Hepatocyte (in vitro differentiated cells): ENCODE data around the gene PROM2. TPM values are rescaled to one million over a fixed set of nuclear protein-coding genes. Genes with fewer than 3 reads are reported as not detected.

ENCODE experiments used
- DNase-seq: peaks from one replicate; pipeline ENCODE4 v3.0.0-alpha.2; 2016; ENCODE audit warnings: low spot score
- H2AFZ ChIP-seq: fragments of 200-600 bp; sonication (generic); 2 replicates; pipeline ENCODE4 v1.6.0; 2016; ENCODE audit warnings: antibody characterized with exemption, mild to moderate bottlenecking
- H3K27ac ChIP-seq: fragments of 200-600 bp; sonication (generic); 2 replicates; pipeline ENCODE4 v1.5.1; 2016; ENCODE audit warnings: mild to moderate bottlenecking
- H3K27me3 ChIP-seq: fragments of 200-600 bp; sonication (generic); 2 replicates; pipeline ENCODE4 v1.6.1; 2016
- H3K36me3 ChIP-seq: fragments of 200-600 bp; sonication (generic); replicated peaks from 2 replicates; pipeline ENCODE4 v1.5.1; 2016; ENCODE audit warnings: low read depth; ENCODE audit not compliant: insufficient read depth
- H3K4me1 ChIP-seq: fragments of 200-600 bp; sonication (generic); 2 replicates; pipeline ENCODE4 v1.5.1; 2016; ENCODE audit warnings: mild to moderate bottlenecking, moderate library complexity; ENCODE audit not compliant: insufficient read depth
- H3K4me2 ChIP-seq: fragments of 200-600 bp; sonication (generic); 2 replicates; pipeline ENCODE4 v1.6.0; 2016
- H3K4me3 ChIP-seq: fragments of 200-600 bp; sonication (generic); 2 replicates; pipeline ENCODE4 v1.5.1; 2016; ENCODE audit warnings: mild to moderate bottlenecking
- H3K79me2 ChIP-seq: fragments of 200-600 bp; sonication (generic); 2 replicates; pipeline ENCODE4 v1.6.0; 2017; ENCODE audit warnings: mild to moderate bottlenecking
- H3K9me2 ChIP-seq: fragments of 200-600 bp; sonication (generic); replicated peaks from 2 replicates; pipeline ENCODE4 v1.6.0; 2017; ENCODE audit warnings: mild to moderate bottlenecking; ENCODE audit not compliant: insufficient read depth
- H3K9me3 ChIP-seq: fragments of 200-600 bp; sonication (generic); 2 replicates; pipeline ENCODE4 v1.5.1; 2016; ENCODE audit warnings: low read depth, mild to moderate bottlenecking
- H4K20me1 ChIP-seq: fragments of 200-600 bp; sonication (generic); 2 replicates; pipeline ENCODE4 v1.6.0; 2016; ENCODE audit warnings: mild to moderate bottlenecking; ENCODE audit not compliant: insufficient read depth, poor library complexity, severe bottlenecking
- EZH2 ChIP-seq: fragments of 200-600 bp; sonication (generic); IDR thresholded peaks from 2 replicates; pipeline ENCODE4 v1.6.1; 2016; ENCODE audit warnings: antibody characterized with exemption, mild to moderate bottlenecking, borderline replicate concordance
- EZH2phosphoT487 ChIP-seq: fragments of 200-600 bp; sonication (generic); IDR thresholded peaks from one replicate; pipeline ENCODE4 v1.6.1; 2018; ENCODE audit warnings: antibody characterized with exemption, mild to moderate bottlenecking, low read depth, moderate library complexity; ENCODE audit not compliant: unreplicated experiment, severe bottlenecking
- WGBS: methylation state at CpG from one replicate; pipeline ENCODE4 v1.1.6; 2016; ENCODE audit warnings: low lambda C conversion rate; ENCODE audit errors: missing lambda C conversion rate; 5-methylcytosine and 5-hydroxymethylcytosine counted together
- polyA plus RNA-seq: library from polyadenylated mRNA; unstranded; fragments of >200 nt; fragmentation: Nextera tagmentation; extraction: Ambion mirVana; gene quantifications from 2 replicates; pipeline ENCODE4 v1.2.1, GENCODE V29; 2016
- total RNA-seq: library from RNA; depleted of rRNA; stranded (reverse); fragments of >200 nt; gene quantifications from 2 replicates; pipeline ENCODE4 v1.2.3, GENCODE V29; 2014
- TF ChIP-seq, protein P1 (sequence below): fragments of 200-600 bp; sonication (generic); IDR thresholded peaks from 2 replicates; pipeline ENCODE4 v1.5.1; 2016; ENCODE audit warnings: antibody characterized with exemption, mild to moderate bottlenecking; ENCODE audit not compliant: poor library complexity

The PROM2 gene
- total and polyA plus RNA-seq, 2 experiments from 2014 or later, result 2.6 to 2.8 TPM

GRCh38 chr2:95260028-95261023 lies 13.9 kb upstream of the PROM2 start:
- Histone ChIP-seq H3K79me2 (no peaks in the 10 kb centered on the region), H3K4me3 (no peak overlapping the region), H3K27ac (no peak overlapping the region), H3K4me1 (no peaks in the 10 kb centered on the region), H4K20me1 (no peaks in the 10 kb centered on the region), H3K4me2 (no peak overlapping the region), H3K9me3 (no peaks in the 10 kb centered on the region), H3K9me2 (no peaks in the 10 kb centered on the region), H3K27me3 (no peaks in the 10 kb centered on the region), H2AFZ (no peak overlapping the region), H3K36me3 (no peaks in the 10 kb centered on the region)
- 70% methylated on average over 8 of the region's 8 CpGs for WGBS
- TF ChIP-seq, protein P1, sequence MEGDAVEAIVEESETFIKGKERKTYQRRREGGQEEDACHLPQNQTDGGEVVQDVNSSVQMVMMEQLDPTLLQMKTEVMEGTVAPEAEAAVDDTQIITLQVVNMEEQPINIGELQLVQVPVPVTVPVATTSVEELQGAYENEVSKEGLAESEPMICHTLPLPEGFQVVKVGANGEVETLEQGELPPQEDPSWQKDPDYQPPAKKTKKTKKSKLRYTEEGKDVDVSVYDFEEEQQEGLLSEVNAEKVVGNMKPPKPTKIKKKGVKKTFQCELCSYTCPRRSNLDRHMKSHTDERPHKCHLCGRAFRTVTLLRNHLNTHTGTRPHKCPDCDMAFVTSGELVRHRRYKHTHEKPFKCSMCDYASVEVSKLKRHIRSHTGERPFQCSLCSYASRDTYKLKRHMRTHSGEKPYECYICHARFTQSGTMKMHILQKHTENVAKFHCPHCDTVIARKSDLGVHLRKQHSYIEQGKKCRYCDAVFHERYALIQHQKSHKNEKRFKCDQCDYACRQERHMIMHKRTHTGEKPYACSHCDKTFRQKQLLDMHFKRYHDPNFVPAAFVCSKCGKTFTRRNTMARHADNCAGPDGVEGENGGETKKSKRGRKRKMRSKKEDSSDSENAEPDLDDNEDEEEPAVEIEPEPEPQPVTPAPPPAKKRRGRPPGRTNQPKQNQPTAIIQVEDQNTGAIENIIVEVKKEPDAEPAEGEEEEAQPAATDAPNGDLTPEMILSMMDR, result no peak
- no peak for TF ChIP-seq EZH2
- TF ChIP-seq EZH2phosphoT487, result no peak
- peak; percentile 3 for DNase-seq

DNA sequence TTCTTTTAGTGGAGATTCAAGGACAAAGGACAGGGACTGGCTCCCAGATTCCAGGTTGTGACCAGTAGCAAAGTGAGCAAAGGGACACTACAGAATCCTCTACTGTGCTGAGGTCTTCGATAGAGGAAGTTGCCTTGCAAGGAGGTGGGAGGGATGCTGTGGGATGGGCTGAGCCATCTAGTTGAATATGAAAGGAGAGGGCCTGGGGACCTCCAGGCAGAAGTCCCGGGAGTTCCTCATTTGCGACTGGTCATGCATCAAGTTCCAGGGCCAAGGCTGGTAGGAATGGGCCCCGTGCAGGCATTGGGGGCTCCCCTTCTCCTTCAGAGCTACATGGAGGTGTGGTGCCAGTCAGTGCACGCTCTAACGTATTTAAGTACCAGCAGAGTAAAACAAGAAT lies 12.6 kb upstream of the PROM2 start:
- Histone ChIP-seq H3K9me3 (no peaks in the 10 kb centered on the region), H3K27ac (no peak overlapping the region), H3K4me3 (no peak overlapping the region), H3K27me3 (no peaks in the 10 kb centered on the region), H3K4me2 (no peak overlapping the region), H3K36me3 (no peaks in the 10 kb centered on the region), H3K79me2 (no peaks in the 10 kb centered on the region), H3K4me1 (no peaks in the 10 kb centered on the region), H4K20me1 (no peaks in the 10 kb centered on the region), H3K9me2 (no peaks in the 10 kb centered on the region), H2AFZ (no peak overlapping the region)
- WGBS, result 71% methylated on average over 6 of the region's 6 CpGs
- no peak for TF ChIP-seq EZH2
- TF ChIP-seq, protein P1, result no peak
- no peak for TF ChIP-seq EZH2phosphoT487
- DNase-seq, result no peak

DNA sequence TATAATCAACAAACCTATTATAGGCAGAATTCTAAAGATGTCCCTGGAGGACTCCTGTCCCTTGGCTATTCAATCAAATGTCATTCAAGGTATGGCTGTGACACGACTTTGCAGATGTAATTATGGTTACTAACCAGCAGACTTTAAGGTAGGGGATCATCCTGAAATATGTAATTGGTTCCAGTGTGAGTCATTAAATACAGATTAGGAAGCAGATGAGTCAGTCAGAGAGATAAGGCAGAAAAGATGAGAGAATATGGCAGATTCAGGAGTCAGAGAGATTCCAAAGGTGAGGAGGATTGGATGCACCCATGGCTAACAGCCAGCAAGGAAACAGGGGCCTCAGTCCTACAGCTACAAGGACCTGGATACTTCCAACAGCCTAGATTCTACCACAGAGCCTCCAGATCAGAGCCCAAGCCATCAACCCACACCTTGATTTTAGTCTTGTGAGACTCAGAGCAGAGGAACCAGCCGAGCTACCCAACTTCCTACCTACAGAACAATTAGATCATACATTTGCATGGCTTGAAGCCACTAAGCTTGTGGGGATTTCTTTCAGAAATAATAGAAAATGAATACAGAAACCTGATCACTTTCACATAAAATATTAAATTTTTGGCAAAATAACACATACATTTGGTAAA lies 11.2 kb upstream of the PROM2 start:
- Histone ChIP-seq H3K79me2 (no peaks in the 10 kb centered on the region), H3K36me3 (no peaks in the 10 kb centered on the region), H4K20me1 (no peaks in the 10 kb centered on the region), H3K27me3 (no peaks in the 10 kb centered on the region), H3K4me1 (no peaks in the 10 kb centered on the region), H2AFZ (no peak overlapping the region), H3K9me2 (no peaks in the 10 kb centered on the region), H3K4me2 (no peak overlapping the region), H3K27ac (no peak overlapping the region), H3K9me3 (no peaks in the 10 kb centered on the region), H3K4me3 (no peak overlapping the region)
- TF ChIP-seq, protein P1, result no peak
- no peak for TF ChIP-seq EZH2
- TF ChIP-seq EZH2phosphoT487, result no peak
- 72% methylated on average over 2 of the region's 2 CpGs for WGBS
- no peak for DNase-seq
